HEK293 (cell line): ENCODE measurements around the gene EPHA6.
"Not testable (repeated sequence)": the region's sequence is repeated elsewhere in the genome, so short reads cannot be mapped to it uniquely, and the experiment has no call there.

ENCODE experiments used
- CTCF ChIA-PET: fragments of 350-600 bp; formaldehyde crosslinking; extraction: SDS; loops from one replicate; lab custom pipeline; 2021; ENCODE audit warnings: antibody characterized with exemption; lab: Yijun Ruan, JAX
- POLR2A ChIA-PET: fragments of 300-600 bp; formaldehyde crosslinking; extraction: SDS; loops from one replicate; lab custom pipeline; 2020; ENCODE audit warnings: antibody characterized with exemption, inconsistent platforms; lab: Yijun Ruan, JAX
- H3K27ac ChIP-seq: fragments of 200-500 bp; sonication (Bioruptor generic); 2 replicates; pipeline ENCODE4 v1.5.1; 2014; ENCODE audit warnings: low read depth, low read length, control low read depth, inconsistent platforms; ENCODE audit errors: extremely low read depth
- H3K36me3 ChIP-seq, 2 experiments: fragments of 200-500 bp in 1 of 2; sonication (Bioruptor generic) in 1 of 2; 1 replicate in 1 of 2; 2 replicates in 1 of 2; pipeline ENCODE4 v1.5.1; 2014 to 2017; ENCODE audit warnings: inconsistent platforms in 2 of 2, low read length in 2 of 2; ENCODE audit not compliant: control insufficient read depth in 2 of 2, insufficient read depth in 1 of 2
- H3K4me1 ChIP-seq: fragments of 200-500 bp; sonication (Bioruptor generic); 2 replicates; pipeline ENCODE4 v1.5.1; 2014; ENCODE audit warnings: mild to moderate bottlenecking, low read length, inconsistent platforms; ENCODE audit not compliant: control insufficient read depth, insufficient read depth
- H3K4me3 ChIP-seq: 2 replicates; pipeline ENCODE4 v1.5.1; 2011; ENCODE audit warnings: low read depth, mild to moderate bottlenecking, control low read depth, low read length, moderate library complexity
- H3K9me3 ChIP-seq: fragments of 200-500 bp; sonication (Bioruptor generic); 2 replicates; pipeline ENCODE4 v1.5.1; 2014; ENCODE audit warnings: low read depth, low read length, inconsistent platforms; ENCODE audit not compliant: control insufficient read depth, insufficient read depth
- IKZF3 ChIP-seq: fragments of 450-650 bp; IDR thresholded peaks from 2 replicates; pipeline ENCODE4 v1.5.0; 2018; ENCODE audit warnings: missing biosample characterization, mild to moderate bottlenecking, missing genetic modification characterization, moderate library complexity
- KLF7 ChIP-seq: fragments of 450-650 bp; formaldehyde crosslinking; IDR thresholded peaks from 2 replicates; pipeline ENCODE4 v1.5.1; 2016; ENCODE audit warnings: missing biosample characterization, missing genetic modification characterization, borderline replicate concordance
- ZBTB20 ChIP-seq: fragments of 450-650 bp; formaldehyde crosslinking; IDR thresholded peaks from 2 replicates; pipeline ENCODE4 v1.5.1; 2016; ENCODE audit warnings: missing biosample characterization, missing genetic modification characterization
- ZBTB8A ChIP-seq: fragments of 450-650 bp; formaldehyde crosslinking; IDR thresholded peaks from 2 replicates; pipeline ENCODE4 v1.5.1; 2016; ENCODE audit warnings: missing biosample characterization, missing genetic modification characterization
- ZEB2 ChIP-seq: fragments of 450-650 bp; formaldehyde crosslinking; IDR thresholded peaks from 2 replicates; pipeline ENCODE4 v1.5.1; 2016; ENCODE audit warnings: missing biosample characterization, missing genetic modification characterization
- ZNF169 ChIP-seq: fragments of 450-650 bp; formaldehyde crosslinking; IDR thresholded peaks from 2 replicates; pipeline ENCODE4 v1.5.1; 2016; ENCODE audit warnings: missing biosample characterization, missing genetic modification characterization
- ZNF266 ChIP-seq: fragments of 450-650 bp; formaldehyde crosslinking; IDR thresholded peaks from 2 replicates; pipeline ENCODE4 v1.5.1; 2016; ENCODE audit warnings: missing biosample characterization, missing genetic modification characterization, low read depth
- ZNF354C ChIP-seq: fragments of 450-650 bp; formaldehyde crosslinking; IDR thresholded peaks from 2 replicates; pipeline ENCODE4 v1.5.1; 2016; ENCODE audit warnings: missing biosample characterization, missing genetic modification characterization, low read depth, borderline replicate concordance
- ZNF394 ChIP-seq: fragments of 450-650 bp; formaldehyde crosslinking; IDR thresholded peaks from 2 replicates; pipeline ENCODE4 v1.5.1; 2016; ENCODE audit warnings: missing biosample characterization, missing genetic modification characterization, mild to moderate bottlenecking, moderate library complexity, borderline replicate concordance
- ZNF404 ChIP-seq: fragments of 450-650 bp; formaldehyde crosslinking; IDR thresholded peaks from 2 replicates; pipeline ENCODE4 v1.5.1; 2017; ENCODE audit warnings: missing biosample characterization, missing genetic modification characterization
- ZNF626 ChIP-seq: fragments of 450-650 bp; sonication (Bioruptor Pico); formaldehyde crosslinking; IDR thresholded peaks from 2 replicates; pipeline ENCODE4 v1.5.1; 2018; ENCODE audit warnings: missing biosample characterization, missing genetic modification characterization, inconsistent platforms
- ZNF707 ChIP-seq: fragments of 450-650 bp; formaldehyde crosslinking; IDR thresholded peaks from 2 replicates; pipeline ENCODE4 v1.5.1; 2016; ENCODE audit warnings: missing biosample characterization, missing genetic modification characterization
- ZNF768 ChIP-seq: fragments of 450-650 bp; formaldehyde crosslinking; IDR thresholded peaks from 2 replicates; pipeline ENCODE4 v1.5.1; 2018; ENCODE audit warnings: missing biosample characterization, mild to moderate bottlenecking, missing genetic modification characterization
- TF ChIP-seq, protein P1 (sequence below): fragments of 450-650 bp; formaldehyde crosslinking; IDR thresholded peaks from 2 replicates; pipeline ENCODE4 v1.5.1; 2017; ENCODE audit warnings: missing biosample characterization, missing genetic modification characterization
- TF ChIP-seq, protein P2 (sequence below): fragments of 450-650 bp; formaldehyde crosslinking; IDR thresholded peaks from 2 replicates; pipeline ENCODE4 v1.5.1; 2016; ENCODE audit warnings: missing biosample characterization, missing genetic modification characterization
- TF ChIP-seq, protein P3 (sequence below): fragments of 450-650 bp; formaldehyde crosslinking; IDR thresholded peaks from 2 replicates; pipeline ENCODE4 v1.5.1; 2016; ENCODE audit warnings: missing biosample characterization, missing genetic modification characterization
- TF ChIP-seq, protein P4 (sequence below): fragments of 450-650 bp; formaldehyde crosslinking; IDR thresholded peaks from 2 replicates; pipeline ENCODE4 v1.5.1; 2017; ENCODE audit warnings: missing biosample characterization, missing genetic modification characterization
- TF ChIP-seq, protein P5 (sequence below): fragments of 450-650 bp; formaldehyde crosslinking; IDR thresholded peaks from 2 replicates; pipeline ENCODE4 v1.5.1; 2016; ENCODE audit warnings: missing biosample characterization, missing genetic modification characterization
- TF ChIP-seq, protein P6 (sequence below): fragments of 450-650 bp; formaldehyde crosslinking; IDR thresholded peaks from 2 replicates; pipeline ENCODE4 v1.5.1; 2016; ENCODE audit warnings: missing biosample characterization, missing genetic modification characterization

Gene EPHA6

DNA sequence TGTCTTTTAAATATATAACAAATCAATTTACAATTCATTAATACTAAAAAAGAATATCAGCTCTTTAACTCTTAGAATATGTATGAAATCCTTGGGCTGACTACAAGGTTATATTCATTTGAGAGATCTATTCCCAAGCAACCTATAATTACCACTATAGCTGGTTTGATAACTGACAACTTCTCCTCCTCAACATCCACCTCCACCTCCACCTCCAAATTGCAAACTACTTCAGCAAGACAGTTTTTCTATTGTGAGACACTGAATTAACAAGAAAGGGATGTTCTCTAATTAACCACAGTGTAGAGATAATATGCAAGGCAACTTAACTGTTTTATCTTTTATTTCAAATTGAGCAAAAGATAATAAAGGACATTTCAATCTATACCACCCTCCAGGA is 665.3 kb downstream of the EPHA6 start:
- no peak overlapping the region for H3K27ac ChIP-seq
- H3K4me1 ChIP-seq: no peaks in the 10 kb centered on the region
- no peaks in the 10 kb centered on the region for H3K36me3 ChIP-seq
- ChIA-PET CTCF (interaction anchor here (0.6 kb wide), 1 partner anchor 558 kb away, joined by 3 read pairs; no protein-coding TSS in a partner anchor), POLR2A (no interaction called here)
- no peak overlapping the region for H3K4me3 ChIP-seq
- no peaks in the 10 kb centered on the region for H3K9me3 ChIP-seq
- TF ChIP-seq ZNF354C (tag by site-specific recombination) (no peak), ZBTB20 (no peak), ZNF707 (tag by site-specific recombination) (no peak), ZNF404 (tag by site-specific recombination) (no peak)
- TF ChIP-seq, protein P1, sequence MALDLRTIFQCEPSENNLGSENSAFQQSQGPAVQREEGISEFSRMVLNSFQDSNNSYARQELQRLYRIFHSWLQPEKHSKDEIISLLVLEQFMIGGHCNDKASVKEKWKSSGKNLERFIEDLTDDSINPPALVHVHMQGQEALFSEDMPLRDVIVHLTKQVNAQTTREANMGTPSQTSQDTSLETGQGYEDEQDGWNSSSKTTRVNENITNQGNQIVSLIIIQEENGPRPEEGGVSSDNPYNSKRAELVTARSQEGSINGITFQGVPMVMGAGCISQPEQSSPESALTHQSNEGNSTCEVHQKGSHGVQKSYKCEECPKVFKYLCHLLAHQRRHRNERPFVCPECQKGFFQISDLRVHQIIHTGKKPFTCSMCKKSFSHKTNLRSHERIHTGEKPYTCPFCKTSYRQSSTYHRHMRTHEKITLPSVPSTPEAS (tag by site-specific recombination): no peak

DNA sequence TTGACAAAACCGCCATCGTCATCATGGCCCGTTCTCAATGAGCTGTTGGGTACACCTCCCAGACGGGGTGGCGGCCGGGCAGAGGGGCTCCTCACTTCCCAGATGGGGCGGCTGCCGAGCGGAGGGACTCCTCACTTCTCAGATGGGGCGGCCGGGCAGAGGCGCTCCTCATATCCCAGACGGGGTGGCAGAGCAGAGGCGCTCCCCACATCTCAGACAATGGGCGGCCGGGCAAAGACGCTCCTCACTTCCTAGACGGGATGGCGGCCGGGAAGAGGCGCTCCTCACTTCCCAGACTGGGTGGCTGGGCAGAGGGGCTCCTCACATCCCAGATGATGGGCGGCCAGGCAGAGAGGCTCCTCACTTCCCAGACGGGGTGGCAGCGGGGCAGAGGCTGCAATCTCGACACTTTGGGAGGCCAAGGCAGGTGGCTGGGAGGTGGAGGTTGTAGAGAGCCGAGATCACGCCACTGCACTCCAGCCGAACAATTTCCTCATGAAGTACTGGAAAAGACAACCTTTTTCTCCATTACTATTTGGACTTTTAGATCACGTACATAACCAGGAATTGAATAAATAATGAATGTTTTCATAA is 666.4 kb downstream of the EPHA6 start:
- H3K36me3 ChIP-seq, POLR2A ChIA-PET, H3K27ac ChIP-seq, H3K4me3 ChIP-seq, H3K9me3 ChIP-seq, H3K4me1 ChIP-seq, CTCF ChIA-PET: not testable (repeated sequence)

DNA sequence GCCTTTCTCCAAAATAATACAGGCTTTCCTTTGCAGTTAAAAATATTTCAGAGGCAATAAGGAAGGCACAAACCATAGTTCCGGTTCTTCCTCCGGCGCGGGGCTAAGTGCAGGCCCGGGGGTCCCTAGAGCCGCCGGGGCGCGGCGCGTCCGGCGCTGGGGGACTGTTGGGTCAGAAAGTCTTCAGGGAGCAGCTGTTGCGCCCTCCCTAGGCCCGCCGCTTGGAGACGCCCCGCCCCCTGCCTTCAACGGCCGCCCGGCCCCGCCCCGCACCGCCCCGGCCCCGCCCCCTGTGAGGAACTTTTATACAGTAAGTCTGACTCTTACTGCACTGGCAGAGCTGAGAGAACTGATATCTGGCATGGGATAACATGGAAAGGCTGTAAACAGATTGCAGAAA is 667.0 kb downstream of the EPHA6 start:
- ChIA-PET POLR2A (no interaction called here), CTCF (no interaction called here)
- Histone ChIP-seq H3K4me3 (no peak overlapping the region), H3K27ac (no peak overlapping the region), H3K9me3 (no peaks in the 10 kb centered on the region), H3K36me3 (no peaks in the 10 kb centered on the region), H3K4me1 (no peaks in the 10 kb centered on the region)
- TF ChIP-seq, protein P2, sequence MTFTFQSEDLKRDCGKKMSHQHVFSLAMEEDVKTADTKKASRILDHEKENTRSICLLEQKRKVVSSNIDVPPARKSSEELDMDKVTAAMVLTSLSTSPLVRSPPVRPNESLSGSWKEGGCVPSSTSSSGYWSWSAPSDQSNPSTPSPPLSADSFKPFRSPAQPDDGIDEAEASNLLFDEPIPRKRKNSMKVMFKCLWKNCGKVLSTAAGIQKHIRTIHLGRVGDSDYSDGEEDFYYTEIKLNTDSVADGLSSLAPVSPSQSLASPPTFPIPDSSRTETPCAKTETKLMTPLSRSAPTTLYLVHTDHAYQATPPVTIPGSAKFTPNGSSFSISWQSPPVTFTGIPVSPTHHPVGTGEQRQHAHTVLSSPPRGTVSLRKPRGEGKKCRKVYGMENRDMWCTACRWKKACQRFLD: no peak
- TF ChIP-seq, protein P3, sequence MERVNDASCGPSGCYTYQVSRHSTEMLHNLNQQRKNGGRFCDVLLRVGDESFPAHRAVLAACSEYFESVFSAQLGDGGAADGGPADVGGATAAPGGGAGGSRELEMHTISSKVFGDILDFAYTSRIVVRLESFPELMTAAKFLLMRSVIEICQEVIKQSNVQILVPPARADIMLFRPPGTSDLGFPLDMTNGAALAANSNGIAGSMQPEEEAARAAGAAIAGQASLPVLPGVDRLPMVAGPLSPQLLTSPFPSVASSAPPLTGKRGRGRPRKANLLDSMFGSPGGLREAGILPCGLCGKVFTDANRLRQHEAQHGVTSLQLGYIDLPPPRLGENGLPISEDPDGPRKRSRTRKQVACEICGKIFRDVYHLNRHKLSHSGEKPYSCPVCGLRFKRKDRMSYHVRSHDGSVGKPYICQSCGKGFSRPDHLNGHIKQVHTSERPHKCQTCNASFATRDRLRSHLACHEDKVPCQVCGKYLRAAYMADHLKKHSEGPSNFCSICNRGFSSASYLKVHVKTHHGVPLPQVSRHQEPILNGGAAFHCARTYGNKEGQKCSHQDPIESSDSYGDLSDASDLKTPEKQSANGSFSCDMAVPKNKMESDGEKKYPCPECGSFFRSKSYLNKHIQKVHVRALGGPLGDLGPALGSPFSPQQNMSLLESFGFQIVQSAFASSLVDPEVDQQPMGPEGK (tag by site-specific recombination): no peak
- TF ChIP-seq ZNF768 (no peak), ZNF394 (no peak), ZEB2 (tag by site-specific recombination) (no peak), ZNF266 (tag by site-specific recombination) (no peak), KLF7 (tag by site-specific recombination) (no peak), ZNF169 (tag by site-specific recombination) (no peak), ZNF626 (tag by site-specific recombination) (no peak), IKZF3 (tag by site-specific recombination) (no peak), ZBTB8A (no peak)
- TF ChIP-seq, protein P4, sequence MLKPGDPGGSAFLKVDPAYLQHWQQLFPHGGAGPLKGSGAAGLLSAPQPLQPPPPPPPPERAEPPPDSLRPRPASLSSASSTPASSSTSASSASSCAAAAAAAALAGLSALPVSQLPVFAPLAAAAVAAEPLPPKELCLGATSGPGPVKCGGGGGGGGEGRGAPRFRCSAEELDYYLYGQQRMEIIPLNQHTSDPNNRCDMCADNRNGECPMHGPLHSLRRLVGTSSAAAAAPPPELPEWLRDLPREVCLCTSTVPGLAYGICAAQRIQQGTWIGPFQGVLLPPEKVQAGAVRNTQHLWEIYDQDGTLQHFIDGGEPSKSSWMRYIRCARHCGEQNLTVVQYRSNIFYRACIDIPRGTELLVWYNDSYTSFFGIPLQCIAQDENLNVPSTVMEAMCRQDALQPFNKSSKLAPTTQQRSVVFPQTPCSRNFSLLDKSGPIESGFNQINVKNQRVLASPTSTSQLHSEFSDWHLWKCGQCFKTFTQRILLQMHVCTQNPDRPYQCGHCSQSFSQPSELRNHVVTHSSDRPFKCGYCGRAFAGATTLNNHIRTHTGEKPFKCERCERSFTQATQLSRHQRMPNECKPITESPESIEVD (tag by site-specific recombination): no peak
- TF ChIP-seq, protein P1 (tag by site-specific recombination): no peak
- TF ChIP-seq, protein P5, sequence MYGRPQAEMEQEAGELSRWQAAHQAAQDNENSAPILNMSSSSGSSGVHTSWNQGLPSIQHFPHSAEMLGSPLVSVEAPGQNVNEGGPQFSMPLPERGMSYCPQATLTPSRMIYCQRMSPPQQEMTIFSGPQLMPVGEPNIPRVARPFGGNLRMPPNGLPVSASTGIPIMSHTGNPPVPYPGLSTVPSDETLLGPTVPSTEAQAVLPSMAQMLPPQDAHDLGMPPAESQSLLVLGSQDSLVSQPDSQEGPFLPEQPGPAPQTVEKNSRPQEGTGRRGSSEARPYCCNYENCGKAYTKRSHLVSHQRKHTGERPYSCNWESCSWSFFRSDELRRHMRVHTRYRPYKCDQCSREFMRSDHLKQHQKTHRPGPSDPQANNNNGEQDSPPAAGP: no peak
- TF ChIP-seq, protein P6, sequence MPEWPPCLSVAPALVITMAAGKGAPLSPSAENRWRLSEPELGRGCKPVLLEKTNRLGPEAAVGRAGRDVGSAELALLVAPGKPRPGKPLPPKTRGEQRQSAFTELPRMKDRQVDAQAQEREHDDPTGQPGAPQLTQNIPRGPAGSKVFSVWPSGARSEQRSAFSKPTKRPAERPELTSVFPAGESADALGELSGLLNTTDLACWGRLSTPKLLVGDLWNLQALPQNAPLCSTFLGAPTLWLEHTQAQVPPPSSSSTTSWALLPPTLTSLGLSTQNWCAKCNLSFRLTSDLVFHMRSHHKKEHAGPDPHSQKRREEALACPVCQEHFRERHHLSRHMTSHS (tag by site-specific recombination): no peak
